PC-9 (cell line): ENCODE data around the gene PWWP2B.

Experiments used
- CTCF ChIP-seq: fragments of 200-600 bp; sonication (generic); conservative IDR thresholded peaks from 2 replicates; pipeline ENCODE4 v1.6.1; 2017; ENCODE audit warnings: mixed run types, antibody characterized with exemption, mild to moderate bottlenecking, moderate library complexity
- EZH2 ChIP-seq: fragments of 200-600 bp; sonication (generic); IDR thresholded peaks from 2 replicates; pipeline ENCODE4 v1.8.0; 2017; ENCODE audit warnings: antibody characterized with exemption, low read depth

GRCh38 chr10:132394936-132395703 is 1.9 kb upstream of the PWWP2B start:
- no peak for TF ChIP-seq CTCF
- TF ChIP-seq EZH2, result no peak
